ELF-1 (cell line): ENCODE results near the gene HNRNPAB.
"Not testable (repeated sequence)": the region's sequence is repeated elsewhere in the genome, so short reads cannot be mapped to it uniquely, and the experiment has no call there.

Experiments used
- DNase-seq: peaks from one replicate; pipeline ENCODE4 v3.0.0-alpha.2; 2016; ENCODE audit warnings: low read depth, low spot score

The HNRNPAB gene

DNA sequence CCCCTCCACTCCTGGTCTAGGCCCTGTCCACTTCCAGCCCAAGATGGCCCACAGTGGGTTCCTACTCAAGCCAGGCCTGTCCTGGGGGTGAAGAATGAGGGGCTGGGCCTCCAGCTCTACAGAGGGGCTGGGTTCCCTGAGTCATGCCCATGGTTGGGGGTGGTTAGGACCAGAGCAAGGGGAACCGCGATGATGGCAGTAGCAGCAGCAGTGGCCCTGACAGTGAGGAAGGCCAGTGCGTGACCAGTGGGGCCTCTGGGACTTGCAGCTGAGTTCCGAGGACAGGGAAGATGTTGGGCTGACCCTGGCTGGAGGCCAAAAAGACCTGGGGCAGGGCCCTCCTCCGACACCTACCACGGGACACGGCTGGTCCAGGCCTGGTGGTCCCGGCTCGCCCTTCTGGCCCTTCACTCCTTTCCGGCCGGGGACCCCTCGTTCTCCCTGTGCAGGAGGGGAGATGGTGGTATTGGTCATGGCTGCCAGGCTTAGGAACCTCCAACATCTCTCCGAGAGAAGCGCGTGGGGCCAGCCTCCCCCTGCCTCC is 37.4 kb downstream of the HNRNPAB start:
- DNase-seq: no peak

- no peak for DNase-seq
Observed at GRCh38 chr5:178242416-178242815, 38.1 kb downstream of the HNRNPAB start.

DNA sequence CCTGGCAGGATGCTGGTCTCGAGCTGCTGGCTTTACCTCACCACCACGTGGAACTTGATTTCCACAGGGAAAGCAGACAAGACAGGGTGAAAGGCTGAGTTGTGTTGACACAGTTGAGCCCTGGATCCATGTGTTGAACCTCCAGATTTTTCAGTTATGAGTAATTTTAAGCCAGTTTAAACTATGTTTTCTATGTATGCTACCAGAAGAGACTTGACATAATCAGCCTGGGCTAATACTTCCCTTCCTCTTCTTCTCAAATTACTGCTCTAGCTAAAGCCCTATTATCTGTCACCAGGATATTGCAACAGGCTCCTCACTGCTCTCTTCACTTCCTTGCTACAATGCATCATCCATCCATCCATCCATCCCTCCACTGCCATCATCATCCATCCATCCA is 40.2 kb downstream of the HNRNPAB start:
- no peak for DNase-seq

- no peak for DNase-seq
Observed at GRCh38 chr5:178245389-178245788, 41.1 kb downstream of the HNRNPAB start.

DNA sequence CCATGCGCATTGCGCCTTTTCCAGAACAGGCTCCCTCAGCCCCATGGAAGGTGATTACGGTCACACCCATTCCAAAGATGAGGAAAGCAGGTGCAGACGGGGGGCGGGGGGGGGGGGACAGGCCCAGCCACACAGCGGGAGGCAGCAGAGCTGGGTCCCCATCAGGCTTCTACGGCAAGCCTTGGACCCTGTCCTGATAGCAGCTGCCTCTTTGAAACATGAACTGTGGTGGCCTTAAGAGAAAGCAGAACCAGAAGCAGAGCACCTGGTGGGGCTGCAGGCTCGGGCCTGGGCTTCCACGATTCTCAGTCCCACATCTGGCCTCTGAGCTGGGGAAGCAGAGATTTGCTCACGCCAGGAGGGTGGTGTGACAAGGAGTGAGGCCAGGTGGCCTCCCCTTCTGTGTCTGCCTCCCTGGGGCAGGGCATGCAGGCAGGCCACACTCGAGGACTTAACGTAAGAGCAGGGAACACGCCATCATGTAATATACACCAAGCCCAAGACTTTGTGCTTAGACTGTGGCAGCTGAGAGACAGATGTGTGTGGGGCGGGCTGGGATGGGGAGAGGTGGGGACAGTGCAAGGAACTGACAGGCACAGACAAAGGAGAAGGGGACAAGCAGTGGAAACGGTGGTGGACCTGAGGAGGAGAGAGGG is 42.4 kb downstream of the HNRNPAB start:
- no peak for DNase-seq

DNA sequence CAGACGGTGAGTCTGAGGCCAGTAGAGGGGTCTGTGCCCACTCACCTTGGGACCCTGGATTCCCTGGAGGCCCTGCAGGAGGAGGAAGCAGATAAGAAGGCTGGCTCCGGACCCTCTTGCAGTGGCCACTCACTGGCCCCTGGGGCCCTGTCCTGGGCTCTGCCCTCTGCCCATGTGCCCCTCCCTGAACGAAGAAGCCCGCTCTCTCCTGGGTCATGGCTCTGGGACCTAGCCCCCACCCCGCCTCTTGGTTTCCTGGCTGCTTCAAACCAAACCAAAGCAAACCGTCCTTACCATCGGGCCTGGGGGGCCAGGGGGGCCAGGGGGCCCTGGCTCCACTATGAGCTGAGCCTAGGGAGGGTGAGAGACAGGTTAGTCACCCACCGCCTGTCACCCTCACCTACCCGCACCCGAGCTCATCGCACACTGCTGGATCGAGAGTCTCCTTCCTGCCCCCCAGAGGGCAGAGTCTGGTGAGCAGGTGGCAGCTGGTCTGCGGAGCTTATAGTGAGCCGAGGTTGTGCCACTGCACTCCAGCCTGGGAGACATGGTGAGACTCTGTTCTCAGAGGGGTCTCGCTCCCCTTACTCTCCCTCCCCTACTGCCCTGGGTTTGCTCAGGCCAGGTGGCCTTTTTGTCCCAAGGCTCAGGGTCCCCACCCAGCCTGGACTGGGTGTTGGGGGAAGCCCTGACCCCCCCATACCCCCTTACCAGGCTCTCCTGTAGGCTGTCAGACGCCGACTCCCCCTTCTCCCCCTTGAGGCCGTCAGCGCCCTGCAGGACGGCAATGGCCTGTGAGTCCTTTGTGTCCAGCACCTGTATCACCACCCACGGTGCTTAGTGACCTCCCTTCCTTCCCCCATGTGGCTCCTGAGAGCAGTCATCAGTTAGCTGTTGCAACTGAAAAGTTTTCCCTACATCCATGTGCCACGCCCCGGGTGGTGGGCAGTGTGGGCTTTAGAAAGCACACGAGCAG is 43.4 kb downstream of the HNRNPAB start:
- no peak for DNase-seq

- DNase-seq: no peak
Observed at GRCh38 chr5:178248750-178249149, 44.4 kb downstream of the HNRNPAB start.

DNA sequence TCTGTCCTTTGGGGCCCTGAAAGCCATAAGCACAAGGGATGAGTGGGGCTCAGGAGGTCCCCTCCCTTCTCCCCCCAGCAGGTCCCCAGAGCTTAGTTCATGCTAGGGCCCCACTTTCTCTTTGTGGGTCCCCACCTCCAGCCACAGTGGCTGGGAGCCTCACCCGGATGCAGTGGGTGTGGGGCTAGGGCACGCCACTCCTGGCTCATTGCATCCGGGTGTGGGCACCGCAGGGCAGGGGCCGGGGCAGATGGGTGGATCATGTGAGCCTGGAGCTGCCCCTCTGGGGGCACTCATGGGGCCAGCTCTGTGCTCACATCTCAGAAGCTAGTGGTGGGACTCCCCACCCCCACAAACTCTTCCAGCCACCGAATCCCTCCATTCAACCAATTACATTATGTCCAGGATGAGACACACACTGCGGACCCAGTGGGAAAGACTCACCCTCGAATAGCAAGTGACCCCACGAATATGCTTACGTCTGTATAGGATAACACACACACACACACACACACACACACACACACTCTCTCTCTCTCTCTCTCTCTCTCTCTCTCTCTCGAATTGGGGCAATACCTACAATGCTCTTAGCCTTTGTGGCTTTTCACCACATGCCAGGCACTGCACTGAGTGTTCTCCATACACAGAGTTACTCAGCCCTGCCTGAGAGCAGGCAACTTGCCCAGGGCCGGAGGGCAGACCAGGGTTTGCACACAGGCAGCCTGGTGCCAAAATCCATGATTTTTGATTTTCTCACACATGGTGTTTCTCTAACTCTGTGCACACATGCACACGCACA is 45.1 kb downstream of the HNRNPAB start:
- no peak for DNase-seq

DNA sequence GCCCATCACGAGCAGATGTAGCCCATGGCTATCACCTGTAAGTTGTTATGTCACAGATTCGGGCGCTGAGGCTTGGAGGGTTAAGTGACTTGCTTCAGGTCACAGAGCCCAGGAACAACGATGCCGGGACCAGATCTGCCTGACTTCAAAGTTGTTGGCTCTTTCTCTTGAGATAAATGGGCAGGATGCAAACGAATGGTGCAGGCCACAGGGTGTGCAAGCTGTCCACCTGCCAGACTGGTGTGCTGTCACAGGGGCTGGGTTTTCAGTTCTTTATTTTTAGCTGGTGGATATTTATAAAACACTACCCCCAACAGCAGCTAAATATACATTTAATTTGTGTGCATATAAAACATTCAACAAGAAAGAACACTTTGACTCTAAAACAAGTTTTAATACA is 45.9 kb downstream of the HNRNPAB start:
- DNase-seq: no peak

GRCh38 chr5:178252258-178252657 is 47.9 kb downstream of the HNRNPAB start:
- DNase-seq: no peak

DNA sequence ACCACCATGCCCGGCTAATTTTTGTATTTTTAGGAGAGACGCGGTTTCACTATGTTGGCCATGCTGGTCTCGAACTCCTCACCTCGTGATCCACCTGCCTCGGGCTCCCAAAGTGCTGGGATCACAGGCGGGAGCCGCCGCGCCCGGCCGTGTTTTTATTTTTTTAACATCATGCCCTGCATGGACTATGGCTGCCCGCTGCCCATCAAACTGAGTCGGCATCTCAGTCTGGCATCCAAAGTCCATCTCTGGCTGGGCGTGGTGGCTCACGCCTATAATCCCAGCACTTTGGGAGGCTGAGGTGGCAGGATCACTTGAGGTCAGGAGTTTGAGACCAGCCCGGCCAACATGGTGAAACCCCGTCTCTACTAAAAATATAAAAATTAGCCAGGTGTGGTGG is 49.3 kb downstream of the HNRNPAB start:
- DNase-seq: not testable (repeated sequence)

GRCh38 chr5:178256746-178257145 is 52.4 kb downstream of the HNRNPAB start:
- no peak for DNase-seq

- DNase-seq: no peak
Observed at GRCh38 chr5:178257650-178258049, 53.3 kb downstream of the HNRNPAB start.

- no peak for DNase-seq
Observed at GRCh38 chr5:178259623-178260536, 55.5 kb downstream of the HNRNPAB start.
